Renal pelvis (tissue), 4 donors: ENCODE data around the gene SIRT4. TPM values are rescaled to one million over a fixed set of nuclear protein-coding genes. Genes with fewer than 3 reads are reported as not detected.

Source experiments
- DNase-seq: peaks from one replicate; pipeline ENCODE4 v3.0.0-alpha.2; 2013
- polyA plus RNA-seq, 3 donors: library from polyadenylated mRNA; unstranded; fragments of 120-200 nt; gene quantifications; one replicate each; pipeline ENCODE4 v1.2.1, GENCODE V29; 2013; ENCODE audit not compliant: insufficient read length in 3 of 3

Gene SIRT4
- polyA plus RNA-seq, 3 donors = 3.2 to 5.4 (median 4.7) TPM

DNA sequence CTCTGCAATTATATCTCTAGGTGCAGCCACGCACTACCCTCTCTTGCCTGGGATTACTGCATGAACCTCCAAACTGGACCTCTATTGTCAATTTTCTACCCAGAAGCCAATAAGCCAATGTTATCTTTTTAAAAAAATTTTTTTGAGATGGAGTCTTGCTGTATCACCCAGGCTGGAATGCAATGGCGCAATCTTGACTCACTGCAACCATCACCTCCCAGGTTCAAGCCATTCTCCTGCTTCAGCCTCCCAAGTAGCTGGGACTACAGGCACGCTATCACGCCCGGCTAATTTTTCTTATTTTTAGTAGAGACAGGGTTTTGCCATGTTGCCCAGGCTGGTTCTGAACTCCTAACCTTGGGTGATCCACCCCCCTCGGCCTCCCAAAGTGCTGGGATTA is 25.4 kb upstream of the SIRT4 start:
- DNase-seq = no peak

DNA sequence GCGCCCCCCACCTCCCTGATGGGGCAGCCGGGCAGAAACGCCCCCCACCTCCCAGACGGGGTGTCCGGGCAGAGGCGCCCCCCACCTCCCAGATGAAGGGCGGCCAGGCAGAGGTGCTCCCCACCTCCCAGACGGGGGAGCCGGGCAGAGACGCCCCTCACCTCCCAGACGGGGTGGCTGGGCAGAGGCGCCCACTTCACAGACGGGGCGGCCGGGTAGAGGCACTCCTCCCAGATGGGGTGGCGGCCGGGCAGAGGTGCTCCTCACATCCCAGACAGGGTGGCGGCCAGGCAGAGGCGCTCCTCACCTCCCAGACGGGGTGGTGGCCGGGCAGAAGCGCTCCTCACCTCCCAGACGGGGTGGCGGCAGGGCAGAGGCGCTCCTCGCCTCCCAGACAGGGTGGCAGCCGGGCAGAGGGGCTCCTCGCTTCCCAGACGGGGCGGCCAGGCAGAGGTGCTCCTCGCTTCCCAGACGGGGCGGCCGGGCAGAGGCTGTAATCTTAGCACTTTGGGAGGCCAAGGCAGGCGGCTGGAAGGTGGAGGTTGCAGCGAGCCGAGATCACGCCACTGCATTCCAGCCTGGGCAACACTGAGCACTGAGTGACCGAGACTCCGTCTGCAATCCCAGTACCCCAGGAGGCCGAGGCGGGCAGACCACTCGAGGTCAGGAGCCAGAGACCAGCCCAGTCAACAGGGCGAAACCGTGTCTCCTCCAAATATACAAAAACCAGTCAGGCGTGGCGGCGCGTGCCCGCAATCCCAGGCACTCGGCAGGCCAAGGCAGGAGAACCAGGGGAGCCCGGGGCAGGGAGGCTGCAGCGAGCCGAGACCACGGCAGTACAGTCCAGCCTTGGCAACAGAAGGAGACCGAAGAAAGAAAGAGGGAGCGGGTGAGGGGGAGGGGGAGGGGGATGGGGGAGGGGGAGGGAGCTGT is 23.7 kb upstream of the SIRT4 start:
- DNase-seq = no peak

DNA sequence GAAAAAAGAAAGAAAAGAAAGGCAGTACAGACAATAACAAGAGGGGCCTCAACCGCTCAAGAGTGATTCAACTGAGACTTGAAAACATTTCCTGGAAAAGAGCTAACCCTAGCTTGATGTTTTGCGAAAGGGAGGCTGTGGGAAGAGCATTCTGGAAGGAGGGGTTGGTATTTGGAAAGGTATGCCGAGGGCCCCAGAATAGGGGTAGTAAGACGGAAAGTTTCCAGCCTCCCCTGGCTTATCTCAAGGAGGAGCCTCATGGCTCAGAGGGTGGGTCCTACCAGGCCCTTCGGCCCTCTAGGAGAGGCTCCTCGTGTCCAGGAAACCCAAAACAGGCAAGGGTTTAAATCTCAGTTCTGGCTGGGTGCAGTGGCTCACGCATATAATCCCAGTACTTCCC is 18.8 kb upstream of the SIRT4 start:
- no peak for DNase-seq

DNA sequence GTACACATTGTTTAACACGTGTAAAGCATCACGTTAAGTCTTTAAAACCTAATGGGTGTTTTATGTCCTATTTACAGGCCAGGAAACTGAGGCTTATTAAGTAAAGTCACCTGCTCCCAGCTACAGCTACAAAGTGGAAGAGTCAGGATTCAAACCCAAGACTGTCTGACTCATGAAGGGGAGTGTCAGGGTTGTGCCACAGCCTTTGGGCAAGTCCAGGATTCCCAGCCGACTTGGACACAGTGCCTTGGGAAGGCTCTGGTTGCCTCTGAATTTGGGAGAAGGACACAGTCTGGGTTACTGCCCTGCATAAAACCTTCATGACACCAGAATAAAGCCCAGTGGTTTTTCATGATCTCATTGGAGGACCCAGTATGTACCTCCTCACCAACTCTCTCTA is 17.7 kb upstream of the SIRT4 start:
- DNase-seq = no peak

DNA sequence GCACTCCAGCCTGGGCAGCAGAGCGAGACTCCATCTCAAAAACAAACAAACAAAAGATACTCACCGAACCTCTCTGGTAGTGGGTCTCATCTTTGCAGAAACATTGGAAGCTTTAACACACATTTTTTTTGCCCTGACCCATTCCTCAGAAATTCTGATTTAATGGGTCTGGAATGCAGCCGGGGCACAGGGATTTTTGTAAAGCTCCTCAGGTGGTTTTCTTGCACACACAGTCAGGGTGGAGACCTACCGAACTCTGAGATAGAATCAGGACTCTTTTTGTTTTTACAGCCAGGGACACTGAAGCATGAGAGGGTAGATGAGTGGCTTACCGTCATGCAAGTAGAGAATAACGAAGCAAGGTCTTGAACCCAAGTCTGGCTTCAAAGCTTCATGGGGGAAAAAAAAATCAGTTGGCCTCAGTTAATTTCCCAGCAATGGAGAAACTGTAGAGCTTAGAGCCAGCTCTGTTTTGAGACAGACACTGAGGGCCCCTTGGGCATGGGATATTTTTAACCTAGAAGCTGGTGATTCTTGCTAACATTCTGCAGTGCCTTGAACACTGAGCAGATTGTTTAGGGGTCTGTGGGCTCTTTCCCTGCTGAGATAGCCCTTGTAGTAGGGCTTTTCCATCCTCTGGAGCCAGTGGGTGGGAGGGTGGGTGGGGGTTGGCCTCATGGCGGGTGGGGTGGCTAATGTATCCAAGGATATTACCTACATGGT is 15.2 kb upstream of the SIRT4 start:
- DNase-seq = no peak

DNA sequence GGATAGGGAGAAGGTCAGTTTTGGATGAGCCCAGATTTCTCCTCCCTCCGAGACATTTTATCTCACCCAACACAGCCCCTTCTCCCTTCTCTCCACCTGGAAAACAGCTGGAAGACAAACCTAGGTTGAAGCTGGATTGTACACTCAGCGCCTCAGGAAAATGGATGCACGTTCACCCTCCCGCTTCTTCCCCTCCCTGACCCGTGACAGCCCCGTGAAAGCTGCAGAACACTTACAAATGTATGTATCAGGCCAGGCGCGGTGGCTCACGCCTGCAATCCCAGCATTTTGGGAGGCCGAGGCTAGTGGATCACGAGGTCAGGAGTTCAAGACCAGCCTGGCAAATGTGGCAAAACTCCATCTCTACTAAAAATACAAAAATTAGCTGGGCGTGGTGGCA is 14.6 kb upstream of the SIRT4 start:
- no peak for DNase-seq

DNA sequence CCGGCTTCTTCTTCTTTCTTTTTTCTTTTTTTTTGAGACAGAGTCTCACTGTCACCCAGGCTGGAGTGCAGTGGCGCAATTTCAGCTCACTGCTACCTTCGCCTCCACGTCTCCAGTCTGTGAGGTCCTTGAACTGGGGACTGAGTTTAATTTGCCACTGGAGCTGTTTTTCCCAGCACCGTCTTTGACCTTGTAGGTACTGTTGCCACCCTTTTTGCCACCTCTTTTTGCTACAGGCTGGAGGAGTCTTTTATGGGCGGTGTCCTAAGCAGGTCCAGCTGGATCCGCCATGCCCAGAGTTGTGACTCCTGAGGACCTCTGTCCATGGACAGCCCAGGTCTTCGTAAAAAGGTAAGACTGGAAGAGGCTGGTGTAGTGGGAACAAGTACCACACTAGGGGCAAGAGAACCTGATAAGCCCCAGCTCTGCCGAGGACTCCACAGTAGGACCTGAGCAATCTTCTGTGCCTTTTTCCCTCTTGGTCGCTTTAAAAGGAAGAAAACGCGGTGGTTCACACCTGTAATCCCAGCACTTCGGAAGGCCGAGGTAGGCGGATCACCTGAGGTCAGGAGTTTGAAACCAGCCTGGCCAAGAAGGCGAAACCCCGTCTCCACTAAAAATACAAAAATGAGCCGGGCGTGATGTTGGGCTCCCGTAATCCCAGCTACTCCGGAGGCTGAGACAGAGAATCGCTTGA is 11.4 kb upstream of the SIRT4 start:
- peak; percentile 27 for DNase-seq

DNA sequence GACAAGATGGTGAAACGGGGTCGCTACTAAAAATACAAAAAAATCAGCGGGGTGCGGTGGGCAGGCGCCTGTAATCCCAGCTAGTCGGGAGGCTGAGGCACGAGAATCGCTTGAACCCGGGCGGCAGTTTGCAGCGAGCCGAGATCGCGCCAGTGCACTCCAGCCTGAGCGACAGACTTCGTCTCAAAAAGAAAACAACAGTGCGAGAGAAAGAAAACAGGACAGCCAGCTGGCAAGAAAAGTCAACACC is 9.8 kb upstream of the SIRT4 start:
- no peak for DNase-seq

DNA sequence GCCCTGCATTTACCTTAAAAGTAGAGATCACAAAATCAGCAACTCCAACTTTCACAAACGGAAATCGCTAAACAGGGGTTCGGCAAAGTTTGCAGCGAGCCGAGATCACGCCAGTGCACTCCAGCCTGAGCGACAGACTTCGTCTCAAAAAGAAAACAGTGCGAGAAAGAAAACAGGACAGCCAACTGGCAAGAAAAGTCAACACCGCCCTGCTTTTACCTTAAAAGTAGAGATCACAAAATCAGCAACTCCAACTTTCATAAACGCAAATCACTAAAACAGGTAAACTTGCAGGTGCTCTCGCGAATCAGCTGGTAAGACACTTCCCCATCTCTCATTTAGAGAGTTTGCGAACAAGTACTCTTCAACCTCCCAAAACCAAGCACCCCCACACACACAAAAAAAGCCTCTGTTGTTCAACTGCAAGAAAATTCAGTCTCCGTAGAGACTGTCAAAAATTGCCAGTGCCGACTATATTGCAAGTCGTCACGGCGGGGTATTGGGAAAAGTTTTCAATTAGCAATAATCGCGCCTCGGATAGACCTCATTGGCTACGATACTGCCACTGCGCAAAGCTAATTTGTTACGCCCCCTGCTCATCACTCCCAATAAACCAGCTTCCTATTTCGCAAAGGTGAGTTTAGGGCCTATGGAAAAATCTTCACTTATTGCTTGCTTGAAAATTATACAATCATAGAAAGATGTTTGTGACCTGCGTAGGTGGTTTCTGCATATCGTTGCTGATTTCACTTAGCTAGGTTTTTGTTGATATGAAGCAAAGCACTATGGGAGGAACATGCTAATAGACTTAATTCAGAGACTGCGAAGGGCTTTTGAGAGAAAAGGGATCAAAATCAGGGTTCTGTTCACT is 9.2 kb upstream of the SIRT4 start, which contains the start of gene RNU4-1:
TSS of gene RNU4-1 (minus strand) at position 577 of the 871 bp plus-strand sequence.
- DNase-seq = peak; percentile 89

DNA sequence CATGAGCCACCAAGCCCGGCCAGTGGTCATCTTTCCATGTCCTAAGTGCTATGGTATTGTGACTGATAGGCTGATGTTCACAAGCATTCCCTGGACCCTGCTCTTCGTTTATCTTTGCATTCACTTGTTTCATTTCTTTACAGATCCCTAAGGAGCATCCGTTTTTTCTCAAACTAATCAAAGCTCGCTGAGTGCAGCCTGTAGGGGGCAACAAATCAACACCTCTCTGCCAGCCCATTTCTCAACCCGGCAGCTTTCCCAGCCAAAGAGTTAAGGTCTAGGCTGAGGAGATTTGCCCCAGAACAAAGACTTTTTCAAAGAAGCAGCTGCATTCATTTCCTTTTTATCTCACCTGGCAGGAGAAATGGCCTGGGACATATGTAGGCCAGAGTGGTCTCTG is 12.1 kb downstream of the SIRT4 start:
- DNase-seq = no peak

DNA sequence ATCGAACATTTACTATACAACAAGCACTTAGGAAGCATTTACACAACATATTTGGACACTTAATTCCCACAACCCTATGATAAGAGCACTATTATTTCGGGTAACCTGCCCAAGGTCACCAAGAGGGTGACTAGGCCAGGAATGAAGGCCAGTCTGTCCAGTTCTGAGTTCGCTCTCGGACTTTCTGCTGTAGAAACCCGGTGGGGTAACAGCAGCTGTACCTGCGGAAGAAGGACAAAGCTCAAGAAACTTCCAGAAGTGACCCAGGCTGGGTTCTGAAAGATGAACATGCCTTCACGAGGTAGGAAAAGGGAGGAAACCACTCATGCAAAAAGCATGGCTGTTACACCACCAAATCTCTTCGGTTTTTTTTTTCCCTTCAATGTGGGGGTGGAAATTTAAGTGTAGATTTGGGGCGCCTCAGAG is 14.7 kb downstream of the SIRT4 start:
- no peak for DNase-seq

DNA sequence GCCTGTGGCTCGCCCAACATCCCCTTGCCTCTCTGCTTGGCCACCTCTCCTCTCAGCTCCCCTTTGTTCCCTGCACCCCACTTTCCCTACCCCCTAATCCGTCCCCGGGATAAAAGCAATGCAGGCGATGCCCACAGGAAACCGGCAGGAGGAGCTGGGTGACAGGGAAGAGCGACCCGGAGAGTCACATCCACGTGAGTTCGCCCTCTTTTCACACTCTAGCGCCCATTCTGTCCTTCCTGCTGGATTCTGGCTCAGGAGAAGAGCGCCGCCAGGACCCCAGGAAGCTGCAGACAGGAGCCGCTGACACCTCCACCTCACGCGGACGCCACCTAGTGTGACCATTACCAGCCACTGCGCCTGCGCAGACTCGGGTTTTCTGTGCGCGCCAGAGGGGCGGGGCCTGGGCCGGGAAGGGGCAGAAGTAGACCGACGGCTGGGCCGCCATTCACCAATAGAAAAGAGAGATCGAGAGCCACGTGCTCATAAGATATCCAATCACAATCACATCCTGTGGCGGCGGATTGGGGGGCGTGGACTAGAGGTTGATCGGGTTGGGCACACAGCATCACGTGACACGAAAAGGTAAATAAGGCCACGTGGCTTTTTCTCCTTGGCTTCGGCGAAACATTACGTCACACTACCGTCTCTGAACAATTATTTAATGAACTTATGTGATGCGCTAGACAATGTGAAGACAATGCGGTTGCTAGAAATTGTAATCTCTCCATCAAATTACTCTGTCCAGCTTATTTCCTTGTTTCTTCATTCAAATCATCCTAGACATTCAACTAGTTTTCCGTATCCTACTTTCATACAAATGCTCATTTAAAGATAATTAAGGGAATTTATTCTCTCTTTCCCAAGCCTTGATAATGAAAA is 15.3 kb downstream of the SIRT4 start:
- peak; percentile 99 for DNase-seq

DNA sequence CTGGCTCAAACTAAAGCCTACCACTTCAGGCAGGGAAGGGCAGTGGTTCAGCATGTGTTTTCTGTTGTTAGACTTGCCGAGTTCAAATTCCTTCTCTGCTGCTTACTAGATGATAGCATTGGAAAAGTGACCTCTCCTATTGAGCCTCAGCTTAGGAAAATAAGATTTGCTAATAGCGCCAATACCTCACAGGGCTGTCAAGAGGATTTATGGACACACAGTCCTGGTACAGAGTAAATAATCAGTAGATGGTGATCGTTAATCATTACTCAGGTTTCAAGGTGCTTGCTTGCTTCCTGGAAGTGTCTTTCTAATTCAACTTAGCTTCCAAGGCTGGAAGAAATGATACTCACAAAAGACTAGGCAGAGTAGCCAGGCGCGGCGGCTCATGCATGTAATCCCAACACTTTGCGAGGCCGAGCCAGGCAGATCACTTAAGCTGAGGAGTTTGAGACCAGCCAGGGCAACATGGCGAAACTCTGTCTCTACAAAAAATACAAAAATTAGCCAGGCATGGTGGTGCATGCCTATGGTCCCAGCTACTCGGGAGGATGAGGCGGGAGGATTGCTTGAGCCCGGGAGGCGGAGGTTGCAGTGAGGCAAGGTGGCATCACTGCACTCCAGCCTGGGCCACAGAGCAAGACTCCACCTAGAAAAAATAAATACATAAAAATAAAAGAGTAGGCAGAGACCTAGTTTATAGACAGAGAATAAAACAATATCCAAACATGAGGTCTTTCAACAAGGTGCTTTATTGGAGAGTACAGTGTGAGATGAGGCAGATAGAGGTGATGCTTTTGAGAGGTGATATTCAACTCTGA is 19.5 kb downstream of the SIRT4 start:
- DNase-seq = peak; percentile 57

DNA sequence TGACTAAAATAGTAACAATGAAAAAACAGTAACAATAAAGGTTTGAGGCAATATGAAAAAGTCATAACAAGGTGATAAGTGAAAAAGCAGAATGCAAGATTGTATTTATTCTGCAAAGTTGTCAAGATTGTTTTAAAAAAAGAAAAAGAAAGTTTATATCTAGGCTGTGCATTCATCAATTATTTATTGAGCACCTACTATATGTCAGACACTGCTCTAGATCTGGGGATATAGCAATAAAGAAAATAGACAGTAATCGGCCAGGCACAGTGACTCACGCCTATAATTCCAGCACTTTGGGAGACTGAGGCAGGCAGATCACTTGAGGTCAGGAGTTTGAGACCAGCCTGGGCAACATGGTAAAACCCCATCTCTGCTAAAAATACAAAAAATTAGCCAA is 21.7 kb downstream of the SIRT4 start:
- no peak for DNase-seq

DNA sequence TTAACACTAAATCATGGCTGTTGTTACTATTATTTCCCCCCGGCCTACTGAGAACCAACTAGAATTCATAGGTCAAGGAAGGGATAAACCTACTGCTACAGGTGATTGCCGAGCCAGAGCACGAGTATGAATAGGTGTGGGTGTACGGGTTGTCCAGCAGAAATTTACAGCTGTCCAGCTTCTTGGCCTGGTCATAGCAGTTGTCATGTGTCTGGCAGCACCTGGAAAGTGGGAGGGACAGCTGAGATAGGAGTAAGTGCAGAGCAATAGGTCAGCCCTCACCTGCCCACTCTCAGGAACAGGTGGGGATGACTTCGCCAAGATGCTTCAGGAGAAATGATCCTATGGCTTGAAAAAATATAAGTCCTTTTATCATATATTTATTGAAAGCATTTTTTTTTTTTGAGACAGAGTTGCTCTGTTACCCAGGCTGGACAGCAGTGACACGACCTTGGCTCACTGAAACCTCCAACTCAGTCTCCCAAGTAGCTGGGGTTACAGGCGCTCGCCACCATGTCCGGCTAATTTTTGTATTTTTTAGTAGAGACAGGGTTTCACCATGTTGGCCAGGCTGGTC is 22.8 kb downstream of the SIRT4 start:
- no peak for DNase-seq

DNA sequence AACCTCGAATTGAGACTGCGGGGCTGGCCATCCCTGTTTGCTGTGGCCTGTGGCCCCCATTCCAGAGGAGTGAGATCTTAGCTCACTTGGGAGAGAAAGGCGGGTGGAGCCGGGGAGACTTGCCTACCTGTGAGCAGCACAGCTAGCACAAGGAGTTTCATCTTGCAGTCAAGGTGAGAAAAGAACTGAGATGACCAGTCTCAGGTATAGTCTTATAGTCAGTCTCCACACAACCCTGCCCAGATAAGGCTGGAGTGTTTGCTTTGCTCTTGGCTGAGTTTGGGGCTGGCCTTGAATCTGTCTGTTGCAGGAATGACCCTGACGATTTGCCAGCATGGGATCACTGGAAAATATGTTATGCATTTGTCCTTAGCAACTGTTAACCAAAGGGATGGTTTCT is 25.5 kb downstream of the SIRT4 start, which contains the start of gene PLA2G1B:
TSS of gene PLA2G1B (minus strand) at position 187 of the 400 bp plus-strand sequence. CDS start at position 161, 26 bp downstream.
- no peak for DNase-seq

DNA sequence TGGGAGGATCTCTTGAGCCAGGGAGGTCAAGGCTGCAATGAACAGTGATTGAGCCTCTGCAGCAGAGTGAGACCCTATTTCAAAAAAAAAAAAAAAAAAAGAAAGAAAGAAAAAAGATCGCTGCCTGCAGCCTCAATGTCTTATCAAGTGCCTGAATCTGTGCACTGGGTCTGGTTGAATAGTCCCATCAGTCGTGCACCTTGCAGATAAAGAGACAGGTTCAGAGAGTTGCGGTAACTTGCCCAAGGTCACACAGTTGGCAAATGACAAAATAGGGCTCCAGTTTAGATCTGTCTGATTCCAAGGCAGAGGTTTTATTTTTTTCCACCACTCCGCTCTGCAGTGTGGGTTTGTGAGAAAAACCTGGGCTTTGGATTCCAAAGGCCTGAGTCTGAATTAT is 26.1 kb downstream of the SIRT4 start:
- no peak for DNase-seq

DNA sequence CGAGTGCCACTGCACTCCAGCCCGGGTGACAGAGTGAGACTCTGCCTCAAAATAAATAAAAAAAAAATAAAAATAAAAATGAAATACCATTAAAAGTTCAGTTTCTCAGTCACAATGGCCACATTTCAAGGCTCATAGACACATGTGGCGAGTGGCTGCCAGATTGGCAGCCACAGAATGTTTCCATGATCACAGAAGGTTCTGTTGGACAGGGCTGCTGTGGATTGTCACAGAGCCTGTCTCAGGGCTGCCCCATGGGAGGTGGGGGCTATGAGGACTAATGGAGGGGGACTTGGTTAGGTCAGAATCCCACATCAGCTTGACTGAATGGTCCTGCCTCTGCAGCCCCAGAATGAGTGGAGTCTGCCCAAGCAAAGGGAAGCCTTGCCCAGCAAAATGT is 29.3 kb downstream of the SIRT4 start:
- DNase-seq = no peak

DNA sequence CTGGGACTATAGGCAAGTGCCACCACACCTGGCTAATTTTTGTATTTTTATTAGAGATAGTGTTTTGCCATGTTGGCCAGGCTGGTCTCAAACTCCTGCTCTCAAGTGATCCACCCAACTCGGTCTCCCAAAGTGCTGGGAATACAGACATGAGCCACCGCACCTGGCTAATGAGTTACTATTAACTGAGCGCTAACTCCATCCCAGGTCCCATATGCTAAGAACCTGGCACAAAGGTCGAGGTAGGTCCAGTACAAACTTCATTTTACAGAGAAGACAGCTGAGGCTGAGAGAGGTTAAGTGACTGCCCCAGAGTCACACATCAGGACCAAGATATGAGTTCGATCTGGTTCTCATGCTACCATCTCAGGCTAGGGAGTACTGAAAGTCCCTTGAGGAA is 29.9 kb downstream of the SIRT4 start:
- no peak for DNase-seq
